Hepatocyte (in vitro differentiated cells): Measurements from ENCODE around the gene OLFM2.

Experiments used
- CTCF ChIP-seq: fragments of 200-600 bp; sonication (generic); IDR thresholded peaks from 2 replicates; pipeline ENCODE4 v1.5.1; 2016; ENCODE audit warnings: antibody characterized with exemption, mild to moderate bottlenecking; ENCODE audit not compliant: poor library complexity
- EZH2 ChIP-seq: fragments of 200-600 bp; sonication (generic); IDR thresholded peaks from 2 replicates; pipeline ENCODE4 v1.6.1; 2016; ENCODE audit warnings: antibody characterized with exemption, mild to moderate bottlenecking, borderline replicate concordance

GRCh38 chr19:9903336-9903735 lies 33.0 kb downstream of the OLFM2 start:
- no peak for TF ChIP-seq CTCF
- no peak for TF ChIP-seq EZH2
